Stomach (tissue), 9 donors: Measurements from ENCODE around the gene GNPDA1. TPM values are rescaled to one million over a fixed set of nuclear protein-coding genes. Genes with fewer than 3 reads are reported as not detected.
"Not testable (repeated sequence)": the region's sequence is repeated elsewhere in the genome, so short reads cannot be mapped to it uniquely, and the experiment has no call there.

Source experiments
- DNase-seq, 2 donors: peaks; one replicate each; pipeline versions ENCODE4 v3.0.0 to v3.0.0-alpha.2; 2013 to 2019
- H3K27ac ChIP-seq, 5 donors: fragments of 200-600 bp in 4 of 5; sonication (generic) in 4 of 5; one replicate each; pipeline ENCODE4 v1.5.1; 2013 to 2019; ENCODE audit warnings: mild to moderate bottlenecking in 1 of 5, moderate library complexity in 1 of 5
- H3K27me3 ChIP-seq, 3 donors: fragments of 200-600 bp; sonication (generic); one replicate each; pipeline ENCODE4 v1.5.1; 2017 to 2019; ENCODE audit warnings: mixed run types in 1 of 3
- H3K36me3 ChIP-seq, 4 donors: fragments of 200-600 bp; sonication (generic); 1 replicate in 3 of 4; 2 replicates in 1 of 4; pipeline ENCODE4 v1.5.1; 2016 to 2019
- H3K4me1 ChIP-seq, 4 donors: fragments of 200-600 bp; sonication (generic); one replicate each; pipeline ENCODE4 v1.5.1; 2016 to 2019
- H3K4me3 ChIP-seq, 4 donors: fragments of 200-600 bp; sonication (generic) in 3 of 4; one replicate each; pipeline ENCODE4 v1.5.1; 2016 to 2019; ENCODE audit warnings: mild to moderate bottlenecking in 1 of 4
- H3K9me3 ChIP-seq, 4 donors: fragments of 200-600 bp; sonication (generic); one replicate each; pipeline ENCODE4 v1.5.1; 2016 to 2019
- EP300 ChIP-seq: sonication (generic); formaldehyde crosslinking; IDR thresholded peaks from one replicate; pipeline ENCODE4 v1.6.1; 2017; ENCODE audit warnings: antibody characterized with exemption
- POLR2A ChIP-seq, 4 donors: fragments of 450-650 bp; IDR thresholded peaks; one replicate each; pipeline ENCODE4 v1.6.1; 2016; ENCODE audit warnings: antibody characterized with exemption in 4 of 4, control low read depth in 2 of 4, mild to moderate bottlenecking in 1 of 4, moderate library complexity in 1 of 4
- POLR2AphosphoS5 ChIP-seq, 3 donors: sonication (generic); formaldehyde crosslinking; IDR thresholded peaks; one replicate each; pipeline ENCODE4 v1.6.1; 2016; ENCODE audit warnings: antibody characterized with exemption in 3 of 3
- WGBS, 5 donors: extraction: QIAGEN DNeasy Blood & Tissue Kit in 3 of 5; methylation state at CpG; one replicate each; pipeline versions ENCODE4 v1.1.5 to v1.1.7; 2013 to 2018; 5-methylcytosine and 5-hydroxymethylcytosine counted together
- intact Hi-C: fragments of 100-400 bp; cut with DNase I; formaldehyde crosslinking; loops from one replicate; pipeline ENCODE4 v1.15.1; 2023; ENCODE audit warnings: low total_unique reads
- polyA plus RNA-seq, 3 donors: library from polyadenylated mRNA; stranded (reverse); fragments of 200-250 nt; gene quantifications; one replicate each; pipeline ENCODE4 v1.2.3, GENCODE V29; 2013
- total RNA-seq, 5 donors: library from RNA; depleted of rRNA; stranded (reverse); fragments of >200 nt; gene quantifications; one replicate each; pipeline versions ENCODE4 v1.1.0 to v1.2.3, GENCODE V29; 2014 to 2016
- TF ChIP-seq, protein P1 (sequence below), 7 experiments: fragments of 450-650 bp in 4 of 7; fragments of 200-600 bp in 3 of 7; sonication (generic) in 3 of 7; IDR thresholded peaks; one replicate each; pipeline ENCODE4 v1.5.1; 2016 to 2019; ENCODE audit warnings: antibody characterized with exemption in 7 of 7, control low read depth in 2 of 7, mild to moderate bottlenecking in 1 of 7
- donor health status: healthy with polysubstance abuse.
- donor health status: Bipolar disorder and iron deficiency.
- donor health status: healthy.

GNPDA1 gene
- total and polyA plus RNA-seq, 8 donors: 2.7 to 18.9 (median 11.1) TPM

DNA sequence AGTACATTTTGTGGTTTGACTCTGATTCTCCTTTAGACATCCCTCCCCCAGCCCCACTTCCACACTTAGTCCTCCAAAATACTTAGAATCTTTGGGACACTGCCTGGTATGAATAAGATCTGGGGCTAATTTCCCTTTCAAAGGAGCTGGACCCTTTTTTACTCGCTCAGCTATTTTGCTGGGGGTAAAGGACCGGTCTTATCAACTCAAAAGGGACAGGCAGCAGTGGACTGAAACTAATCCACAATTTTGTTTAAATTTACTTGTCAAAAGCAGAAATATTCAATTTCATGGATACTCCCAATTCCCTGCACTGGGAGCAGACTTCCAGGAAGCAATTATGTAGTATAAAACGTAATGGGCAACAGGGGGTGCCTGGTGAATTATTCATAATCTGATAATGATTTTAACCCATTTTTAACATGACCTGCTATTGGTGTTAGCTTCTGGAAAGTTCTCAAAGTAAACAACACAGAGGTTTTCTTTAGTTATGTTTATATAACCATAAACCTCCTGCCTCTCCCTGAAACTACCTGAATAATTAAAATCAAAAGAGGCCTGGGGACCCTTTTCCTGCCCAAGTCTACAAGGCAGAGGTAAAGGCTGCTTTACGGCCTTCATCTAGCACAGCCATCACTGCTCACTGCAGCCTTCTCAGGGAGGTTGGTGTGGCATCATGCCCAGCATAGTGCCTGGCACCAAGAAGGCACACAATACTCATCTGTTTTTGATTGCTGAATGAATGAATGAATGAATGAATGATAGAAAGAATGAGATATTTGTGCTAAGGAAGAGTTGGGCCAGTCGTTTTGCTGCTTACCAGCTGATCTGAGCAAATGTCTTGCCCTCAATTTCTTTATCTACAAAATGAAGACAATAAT lies 44.2 kb upstream of the GNPDA1 start:
- Histone ChIP-seq H3K4me3 (no peak overlapping the region), H3K36me3 (no peaks in the 10 kb centered on the region), H3K9me3 (no peaks in the 10 kb centered on the region), H3K4me1 (peaks cover 0 to 33% (median 11%) of the 10 kb centered on the region in 4 donors), H3K27ac (peak overlapping the region in 2 of 5 donors; percentile 27 to 43), H3K27me3 (no peaks in the 10 kb centered on the region)
- WGBS, 5 donors: 49 to 63% (median 52%) methylated on average over 5 of the region's 5 CpGs
- peak in 1 of 2 donors; percentile 26 for DNase-seq
- intact Hi-C loops: no loop called here
- no peak for TF ChIP-seq POLR2AphosphoS5 (IDR thresholded peaks at IDR 0.05)
- no peak for TF ChIP-seq EP300
- TF ChIP-seq, protein P1, sequence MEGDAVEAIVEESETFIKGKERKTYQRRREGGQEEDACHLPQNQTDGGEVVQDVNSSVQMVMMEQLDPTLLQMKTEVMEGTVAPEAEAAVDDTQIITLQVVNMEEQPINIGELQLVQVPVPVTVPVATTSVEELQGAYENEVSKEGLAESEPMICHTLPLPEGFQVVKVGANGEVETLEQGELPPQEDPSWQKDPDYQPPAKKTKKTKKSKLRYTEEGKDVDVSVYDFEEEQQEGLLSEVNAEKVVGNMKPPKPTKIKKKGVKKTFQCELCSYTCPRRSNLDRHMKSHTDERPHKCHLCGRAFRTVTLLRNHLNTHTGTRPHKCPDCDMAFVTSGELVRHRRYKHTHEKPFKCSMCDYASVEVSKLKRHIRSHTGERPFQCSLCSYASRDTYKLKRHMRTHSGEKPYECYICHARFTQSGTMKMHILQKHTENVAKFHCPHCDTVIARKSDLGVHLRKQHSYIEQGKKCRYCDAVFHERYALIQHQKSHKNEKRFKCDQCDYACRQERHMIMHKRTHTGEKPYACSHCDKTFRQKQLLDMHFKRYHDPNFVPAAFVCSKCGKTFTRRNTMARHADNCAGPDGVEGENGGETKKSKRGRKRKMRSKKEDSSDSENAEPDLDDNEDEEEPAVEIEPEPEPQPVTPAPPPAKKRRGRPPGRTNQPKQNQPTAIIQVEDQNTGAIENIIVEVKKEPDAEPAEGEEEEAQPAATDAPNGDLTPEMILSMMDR (IDR thresholded peaks at IDR 0.05): no peak
- no peak for TF ChIP-seq POLR2A (IDR thresholded peaks at IDR 0.05)

DNA sequence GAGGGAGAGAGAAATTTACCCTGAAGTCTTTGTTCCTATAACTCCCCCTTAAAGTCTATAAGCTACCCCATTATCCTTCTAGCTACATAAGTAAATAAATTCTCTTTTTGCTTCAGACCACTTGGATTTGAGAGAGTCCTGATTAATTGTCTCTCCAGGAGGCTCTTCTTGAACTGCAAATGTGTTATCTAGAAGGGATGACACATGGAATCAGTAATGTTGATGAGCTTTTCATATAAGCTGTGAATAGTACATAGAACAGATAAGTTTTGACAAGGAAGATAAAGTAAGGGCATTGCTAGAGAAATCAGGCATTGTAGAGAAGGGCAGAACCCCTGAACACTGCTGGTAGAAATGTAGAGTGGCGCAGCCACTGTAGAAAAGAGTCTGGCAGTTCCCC lies 42.5 kb upstream of the GNPDA1 start:
- WGBS, 5 donors: 92 to 100% (median 100%) methylated on average over 1 of the region's 1 CpG
- no peaks in the 10 kb centered on the region for H3K36me3 ChIP-seq
- intact Hi-C loops: no loop called here

DNA sequence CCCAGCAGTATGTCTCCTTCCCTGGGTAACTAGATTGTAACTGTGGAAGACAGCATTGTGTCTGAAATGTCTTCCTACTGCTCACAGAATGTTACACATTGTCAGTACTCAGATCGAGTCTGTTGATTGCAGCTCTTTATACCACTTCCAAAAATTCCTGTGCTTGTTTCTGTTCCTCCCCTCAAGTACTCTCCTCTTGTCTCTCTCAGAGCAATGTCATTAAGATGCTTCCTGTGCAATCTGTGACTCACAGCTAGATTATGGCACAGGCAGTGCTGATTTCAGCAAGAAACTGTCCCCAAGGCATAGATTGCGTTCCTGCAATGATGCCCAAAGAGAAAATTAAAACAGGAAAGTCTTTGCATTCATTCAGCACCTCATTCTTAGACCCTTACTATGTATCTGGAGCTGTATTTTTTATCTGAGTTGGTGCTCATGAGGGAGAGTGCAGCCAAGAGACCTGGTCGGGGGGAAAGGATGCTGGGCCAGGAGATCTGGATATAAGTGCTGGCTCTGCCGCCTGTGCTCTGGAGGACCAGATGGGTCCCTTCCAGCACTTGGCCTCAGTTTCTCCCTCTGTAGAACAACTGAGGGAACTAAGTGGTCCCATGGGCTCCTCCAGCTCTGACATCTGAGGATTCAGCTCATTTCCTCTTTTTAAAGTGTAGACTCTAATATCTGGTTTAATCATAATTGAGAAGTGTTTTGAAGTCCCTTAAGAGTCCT lies 40.8 kb upstream of the GNPDA1 start:
- 45 to 64% (median 60%) methylated on average over 4 of the region's 4 CpGs for WGBS, 5 donors
- DNase-seq: peak in 1 of 2 donors; percentile 30
- peaks cover 0 to 26% (median 7%) of the 10 kb centered on the region in 4 donors for H3K4me1 ChIP-seq
- H3K9me3 ChIP-seq: no peaks in the 10 kb centered on the region
- H3K27ac ChIP-seq: peak overlapping the region in 1 of 5 donors; percentile 36
- no peak for TF ChIP-seq POLR2A (IDR thresholded peaks at IDR 0.05)
- TF ChIP-seq EP300: no peak
- TF ChIP-seq, protein P1 (IDR thresholded peaks at IDR 0.05): no peak
- no peak for TF ChIP-seq POLR2AphosphoS5 (IDR thresholded peaks at IDR 0.05)
- intact Hi-C loops: no loop called here
- H3K27me3 ChIP-seq: no peaks in the 10 kb centered on the region
- no peak overlapping the region for H3K4me3 ChIP-seq
- no peaks in the 10 kb centered on the region for H3K36me3 ChIP-seq

More for the DNA sequence above, 42.5 kb upstream of the GNPDA1 start:
- Histone ChIP-seq H3K4me1 (peaks cover 0 to 33% (median 11%) of the 10 kb centered on the region in 4 donors), H3K9me3 (no peaks in the 10 kb centered on the region), H3K27ac (no peak overlapping the region), H3K27me3 (no peaks in the 10 kb centered on the region), H3K4me3 (no peak overlapping the region)
- no peak for DNase-seq
- TF ChIP-seq POLR2A (IDR thresholded peaks at IDR 0.05) (no peak), EP300 (no peak), POLR2AphosphoS5 (IDR thresholded peaks at IDR 0.05) (no peak)
- TF ChIP-seq, protein P1 (IDR thresholded peaks at IDR 0.05): no peak

DNA sequence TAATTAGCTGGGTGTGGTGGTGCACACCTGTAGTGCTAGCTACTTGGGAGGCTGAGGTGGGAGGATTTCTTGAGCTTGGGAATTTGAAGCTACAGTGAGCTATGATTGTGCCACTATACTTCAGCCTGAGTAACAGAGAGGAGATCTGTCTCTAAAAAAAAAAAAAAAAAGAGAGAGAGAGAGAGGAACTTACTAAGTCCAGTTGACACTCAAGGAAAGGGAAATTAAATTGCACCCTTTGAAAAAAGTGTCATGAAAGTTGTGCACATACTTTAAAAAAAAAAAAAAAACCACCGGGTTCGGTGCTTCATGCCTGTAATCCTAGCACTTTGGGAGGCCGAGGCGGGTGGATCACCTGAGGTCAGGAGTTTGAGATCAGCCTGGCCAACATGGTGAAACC lies 39.2 kb upstream of the GNPDA1 start:
- H3K4me3 ChIP-seq, H3K27ac ChIP-seq, H3K36me3 ChIP-seq, H3K9me3 ChIP-seq, DNase-seq, intact Hi-C loops, H3K27me3 ChIP-seq: not testable (repeated sequence)
- peaks cover 0 to 12% (median under 1%) of the 10 kb centered on the region in 4 donors for H3K4me1 ChIP-seq
- WGBS, 5 donors: 83 to 97% (median 93%) methylated on average over 4 of the region's 4 CpGs
